PC-9 (cell line): ENCODE data around the gene GJA9. TPM values are rescaled to one million over a fixed set of nuclear protein-coding genes. Genes with fewer than 3 reads are reported as not detected.

Experiments used
- BruUV-seq: library from RNA; stranded (reverse); fragments of 400-500 nt; replicated peaks from 2 replicates; lab custom pipeline; 2021; lab: Mats Ljungman, UMichigan
- CTCF ChIA-PET: fragments of 300-600 bp; sonication (Branson Sonifier 250); formaldehyde crosslinking; loops from one replicate; lab custom pipeline; 2022; ENCODE audit warnings: antibody characterized with exemption; lab: Charles Lee
- POLR2A ChIA-PET: fragments of 300-600 bp; sonication (Branson Sonifier 250); formaldehyde crosslinking; loops from one replicate; lab custom pipeline; 2022; ENCODE audit warnings: antibody characterized with exemption; ENCODE audit not compliant: unreplicated experiment; lab: Charles Lee
- DNase-seq, 2 experiments: peaks; one replicate each; pipeline versions ENCODE4 v3.0.0 to v3.0.0-alpha.2; 2015 to 2022; ENCODE audit warnings: mixed read lengths in 1 of 2
- H2AFZ ChIP-seq: fragments of 200-600 bp; sonication (generic); 2 replicates; pipeline ENCODE4 v1.8.1; 2017; ENCODE audit warnings: antibody characterized with exemption
- H3F3A ChIP-seq: fragments of 200-600 bp; sonication (generic); 2 replicates; pipeline ENCODE4 v1.8.1; 2017; ENCODE audit warnings: antibody characterized with exemption, mild to moderate bottlenecking, low read depth; ENCODE audit not compliant: insufficient read depth
- H3K27ac ChIP-seq: fragments of 200-600 bp; sonication (generic); 2 replicates; pipeline ENCODE4 v1.6.1; 2016; ENCODE audit warnings: mixed run types
- H3K27me3 ChIP-seq: fragments of 200-600 bp; sonication (generic); 2 replicates; pipeline ENCODE4 v1.6.1; 2016; ENCODE audit warnings: low read depth, mixed run types; ENCODE audit not compliant: insufficient read depth
- H3K36me3 ChIP-seq: fragments of 200-600 bp; sonication (generic); 2 replicates; pipeline ENCODE4 v1.6.1; 2016; ENCODE audit warnings: low read depth, mixed run types
- H3K4me1 ChIP-seq: fragments of 200-600 bp; sonication (generic); replicated peaks from 2 replicates; pipeline ENCODE4 v1.6.1; 2016; ENCODE audit warnings: mixed run types; ENCODE audit not compliant: insufficient read depth
- H3K4me2 ChIP-seq: fragments of 200-600 bp; sonication (generic); 2 replicates; pipeline ENCODE4 v1.6.1; 2017; ENCODE audit warnings: mixed run types
- H3K4me3 ChIP-seq: fragments of 200-600 bp; sonication (generic); 2 replicates; pipeline ENCODE4 v1.6.1; 2016; ENCODE audit warnings: mixed run types
- H3K79me2 ChIP-seq: fragments of 200-600 bp; sonication (generic); 2 replicates; pipeline ENCODE4 v1.6.1; 2017; ENCODE audit warnings: low read depth, mixed run types
- H3K9me2 ChIP-seq: fragments of 200-600 bp; sonication (generic); 2 replicates; pipeline ENCODE4 v1.8.1; 2017; ENCODE audit warnings: mild to moderate bottlenecking; ENCODE audit not compliant: insufficient read depth
- H3K9me3 ChIP-seq: fragments of 200-600 bp; sonication (generic); 2 replicates; pipeline ENCODE4 v1.8.1; 2016; ENCODE audit warnings: low read depth; ENCODE audit not compliant: insufficient read depth
- H4K20me1 ChIP-seq: fragments of 200-600 bp; sonication (generic); 2 replicates; pipeline ENCODE4 v1.8.1; 2017; ENCODE audit not compliant: insufficient read depth
- CTCF ChIP-seq: fragments of 200-600 bp; sonication (generic); conservative IDR thresholded peaks from 2 replicates; pipeline ENCODE4 v1.6.1; 2017; ENCODE audit warnings: mixed run types, antibody characterized with exemption, mild to moderate bottlenecking, moderate library complexity
- EZH2 ChIP-seq: fragments of 200-600 bp; sonication (generic); IDR thresholded peaks from 2 replicates; pipeline ENCODE4 v1.8.0; 2017; ENCODE audit warnings: antibody characterized with exemption, low read depth
- intact Hi-C: fragments of 100-400 bp; cut with micrococcal nuclease; formaldehyde crosslinking; loops from one replicate; pipeline ENCODE4 v1.10.0; 2022; ENCODE audit not compliant: unreplicated experiment
- total RNA-seq: library from RNA; stranded (reverse); gene quantifications from 2 replicates; pipeline ENCODE4 v1.2.3, GENCODE V29; 2021

Gene GJA9
- total RNA-seq, 1 experiment from 2014 or later = 0.48 TPM

- intact Hi-C loops = loop anchor here (1.0 to 2.0 kb wide), 3 partner anchors 86 to 153 kb away; partner anchors contain the start of genes AKIRIN1 and NDUFS5
- Histone ChIP-seq H3K36me3 (no peaks in the 10 kb centered on the region), H4K20me1 (no peaks in the 10 kb centered on the region), H3K4me1 (peaks cover 15% of the 10 kb centered on the region), H3K4me3 (peak within 1 kb of the TSS; percentile 88), H3F3A (peaks cover 4% of the 10 kb centered on the region; the same call in 1 of the 2 replicates), H3K27me3 (no peaks in the 10 kb centered on the region), H3K9me3 (no peaks in the 10 kb centered on the region), H3K9me2 (no peaks in the 10 kb centered on the region), H3K4me2 (peak within 1 kb of the TSS; percentile 95), H2AFZ (peak within 1 kb of the TSS; percentile 94), H3K79me2 (peaks cover 31% of the 10 kb centered on the region), H3K27ac (no peak within 1 kb of the TSS)
- BruUV-seq = TSS peak; percentile 84
- ChIA-PET POLR2A (interaction anchor here (0.5 to 0.6 kb wide), 2 partner anchors 158 to 1358 kb away, joined by 3 read pairs; partner anchors contain the start of gene MEAF6), CTCF (interaction anchor here (0.7 kb wide), 1 partner anchor 666 kb away, joined by 3 read pairs; no protein-coding TSS in a partner anchor)
- peak; percentile 89 to 99 for DNase-seq
- TF ChIP-seq EZH2 = no peak
- TF ChIP-seq CTCF = peak; percentile 37; the same call in 1 of the 2 replicates
Measured at GRCh38 chr1:38873027-38873969, 8.1 kb downstream of the GJA9 start, which contains the start of gene MYCBP. Gene MYCBP (minus strand): TSS chr1:38873348. CDS start chr1:38873305, 43 bp downstream.

- H3K9me2 ChIP-seq = no peaks in the 10 kb centered on the region
- H3K4me2 ChIP-seq = peak overlapping the region; percentile 95
- H3K9me3 ChIP-seq = no peaks in the 10 kb centered on the region
- H3K27me3 ChIP-seq = no peaks in the 10 kb centered on the region
- H3K79me2 ChIP-seq = peaks cover 31% of the 10 kb centered on the region
- DNase-seq = no peak
- BruUV-seq = TSS peak; percentile 43
- peak overlapping the region; percentile 94 for H2AFZ ChIP-seq
- H3K27ac ChIP-seq = no peak overlapping the region
- CTCF ChIA-PET = no interaction called here
- no peaks in the 10 kb centered on the region for H3K36me3 ChIP-seq
- no peaks in the 10 kb centered on the region for H4K20me1 ChIP-seq
- peaks cover 15% of the 10 kb centered on the region for H3K4me1 ChIP-seq
- TF ChIP-seq EZH2 (no peak), CTCF (no peak)
- intact Hi-C loops = loop anchor here (1.0 to 2.0 kb wide), 3 partner anchors 86 to 154 kb away; partner anchors contain the start of genes AKIRIN1 and NDUFS5
- peaks cover 1% of the 10 kb centered on the region; the same call in 1 of the 2 replicates for H3F3A ChIP-seq
- POLR2A ChIA-PET = interaction anchor here (0.6 kb wide), 2 partner anchors 159 to 220 kb away, joined by 3 to 4 read pairs; no protein-coding TSS in a partner anchor
- peak overlapping the region; percentile 88 for H3K4me3 ChIP-seq
Measured at GRCh38 chr1:38872401-38873026, 8.9 kb downstream of the GJA9 start.

GRCh38 chr1:38870996-38871395 lies 10.4 kb downstream of the GJA9 start:
- Histone ChIP-seq H3K79me2 (peaks cover 31% of the 10 kb centered on the region), H3K9me3 (no peaks in the 10 kb centered on the region), H3K9me2 (no peaks in the 10 kb centered on the region), H3F3A (no peaks in the 10 kb centered on the region), H3K27ac (no peak overlapping the region), H3K4me3 (no peak overlapping the region), H3K27me3 (no peaks in the 10 kb centered on the region), H3K4me1 (peaks cover 15% of the 10 kb centered on the region), H2AFZ (no peak overlapping the region), H4K20me1 (no peaks in the 10 kb centered on the region), H3K36me3 (no peaks in the 10 kb centered on the region), H3K4me2 (no peak overlapping the region)
- TF ChIP-seq EZH2 = no peak
- no peak for TF ChIP-seq CTCF
- DNase-seq = no peak
- POLR2A ChIA-PET = no interaction called here
- CTCF ChIA-PET = interaction anchor here (0.6 kb wide), 1 partner anchor 646 kb away, joined by 7 read pairs; no protein-coding TSS in a partner anchor
- intact Hi-C loops = no loop called here
- no TSS peak for BruUV-seq
